Activated naive CD4-positive, alpha-beta T cell treated with Interleukin-2 at 50 U/mL for 16 hours (primary cell): Measurements from ENCODE around the gene VPS41.

Experiments used
- DNase-seq: peaks from one replicate; pipeline ENCODE4 v3.0.0-alpha.2; 2020

The VPS41 gene

GRCh38 chr7:38716397-38716796, 192.6 kb downstream of the VPS41 start:
- DNase-seq = no peak

DNA sequence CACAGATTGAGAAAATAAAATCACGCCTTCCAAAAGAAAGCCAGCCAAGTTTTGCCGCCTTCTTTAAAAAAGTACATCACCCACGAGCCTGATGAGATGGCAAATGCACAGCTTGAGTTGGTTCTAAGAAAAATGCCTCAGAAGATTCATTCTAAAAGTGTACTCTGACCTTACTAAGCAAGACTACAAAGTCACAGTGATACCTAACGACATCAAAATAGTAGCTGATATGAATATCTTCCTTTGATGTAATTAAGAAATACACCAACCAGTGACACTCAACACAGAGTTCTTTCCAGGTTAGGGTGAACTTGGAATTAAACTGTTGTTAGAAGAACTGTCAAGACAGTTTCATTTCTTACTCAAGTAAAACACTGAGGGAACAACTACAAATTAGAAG, 199.9 kb downstream of the VPS41 start:
- no peak for DNase-seq

- DNase-seq = no peak
Observed at GRCh38 chr7:38704751-38705150, 204.2 kb downstream of the VPS41 start.

GRCh38 chr7:38704041-38704547, 204.9 kb downstream of the VPS41 start:
- DNase-seq = no peak

- no peak for DNase-seq
Observed at GRCh38 chr7:38703093-38703492, 205.9 kb downstream of the VPS41 start.

GRCh38 chr7:38702002-38702535, 206.9 kb downstream of the VPS41 start:
- no peak for DNase-seq

- no peak for DNase-seq
Observed at GRCh38 chr7:38700116-38700515, 208.9 kb downstream of the VPS41 start.

- no peak for DNase-seq
Observed at GRCh38 chr7:38699471-38699870, 209.5 kb downstream of the VPS41 start.

DNA sequence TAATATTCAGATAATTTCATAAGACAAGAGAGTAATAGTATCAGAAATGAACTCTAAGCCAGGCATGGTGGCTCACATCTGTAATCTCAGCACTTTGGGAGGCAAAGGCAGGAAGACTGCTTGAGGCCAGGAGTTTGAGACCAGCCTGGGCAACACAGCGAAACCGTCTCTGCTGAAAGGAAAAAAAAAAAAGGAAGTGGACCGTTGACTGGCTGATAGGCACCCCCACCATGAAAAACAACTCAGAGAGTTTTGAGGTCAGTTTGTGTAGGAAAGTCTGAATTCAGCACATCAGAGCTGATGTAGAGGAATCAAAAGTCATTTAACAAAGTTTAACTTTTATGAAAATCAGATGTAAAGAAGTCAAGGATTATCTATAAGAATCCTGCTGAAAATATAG, 214.7 kb downstream of the VPS41 start:
- no peak for DNase-seq

- no peak for DNase-seq
Observed at GRCh38 chr7:38686888-38687287, 222.1 kb downstream of the VPS41 start.

GRCh38 chr7:38685851-38686250, 223.1 kb downstream of the VPS41 start:
- DNase-seq = no peak

DNA sequence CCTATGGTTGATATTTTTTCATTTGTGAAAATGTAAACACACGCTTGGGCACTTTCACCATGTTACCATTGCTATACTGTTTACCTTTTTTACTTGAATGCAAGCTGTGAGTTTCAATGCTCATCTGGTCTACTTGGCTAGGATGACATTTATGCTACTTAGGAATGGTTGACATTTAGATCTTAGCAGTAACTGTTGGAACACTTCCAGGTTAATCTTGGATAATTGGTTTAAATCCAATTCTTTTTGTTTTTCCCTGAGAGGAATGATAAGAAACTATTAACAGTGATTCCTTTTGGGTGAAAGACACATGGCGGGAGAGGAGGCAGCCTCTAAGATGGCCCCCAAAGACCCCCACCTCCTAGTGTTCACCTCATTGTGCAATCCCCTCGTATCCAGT, 226.4 kb downstream of the VPS41 start:
- no peak for DNase-seq

- DNase-seq = no peak
Observed at GRCh38 chr7:38681882-38682281, 227.1 kb downstream of the VPS41 start.

DNA sequence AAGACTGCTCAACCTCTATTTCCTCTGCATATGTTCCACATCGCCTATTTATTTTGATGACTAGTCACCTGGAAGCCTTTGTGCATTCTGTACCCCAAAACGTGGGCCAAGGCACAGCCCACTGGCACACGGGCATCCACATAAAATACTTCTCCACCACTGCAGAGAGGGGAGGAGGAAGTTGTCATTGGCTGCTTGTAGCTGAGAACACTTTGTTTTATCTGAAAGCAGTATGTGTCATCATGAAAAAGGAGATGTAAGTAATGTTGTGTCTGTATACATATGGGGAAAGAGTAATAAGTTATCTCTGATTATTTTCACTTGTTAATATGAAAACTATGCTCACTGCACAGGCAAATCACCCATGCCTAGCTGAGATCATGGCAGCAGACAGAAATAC, 229.6 kb downstream of the VPS41 start:
- DNase-seq = no peak

GRCh38 chr7:38678698-38679054, 230.3 kb downstream of the VPS41 start:
- no peak for DNase-seq

DNA sequence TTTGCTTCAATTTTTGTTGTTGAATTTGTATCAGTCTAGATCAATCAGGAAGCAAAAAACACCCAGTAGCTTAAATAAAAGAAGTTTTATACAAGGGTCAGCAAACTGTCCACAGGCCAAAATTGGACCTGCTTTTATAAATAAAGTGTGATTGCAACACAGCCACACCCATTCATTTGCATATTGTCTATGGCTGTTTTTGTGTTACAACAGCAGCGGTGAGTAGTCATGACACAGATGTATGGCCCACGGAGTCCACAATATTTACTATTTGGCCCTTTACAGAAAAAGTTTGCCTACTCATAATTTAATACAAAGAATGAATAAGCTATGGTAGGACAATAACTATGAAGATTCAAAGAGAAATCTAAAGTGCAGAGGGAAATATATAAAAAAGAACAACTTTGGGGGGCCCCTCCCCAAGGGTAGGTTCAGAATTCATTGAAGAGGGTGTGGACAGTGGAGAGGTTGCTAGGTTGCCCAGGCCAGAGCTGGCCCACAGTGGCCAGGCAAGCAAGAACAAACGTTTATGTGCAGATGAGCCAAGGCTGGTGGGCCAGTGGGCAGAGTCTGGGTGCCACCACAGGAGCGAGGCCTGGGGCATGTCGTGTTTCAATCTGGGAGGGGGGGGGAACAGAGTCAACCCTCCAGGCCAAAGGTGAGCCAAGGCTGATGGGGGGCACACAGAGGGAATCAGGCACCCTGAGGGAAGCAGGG, 230.9 kb downstream of the VPS41 start:
- no peak for DNase-seq

DNA sequence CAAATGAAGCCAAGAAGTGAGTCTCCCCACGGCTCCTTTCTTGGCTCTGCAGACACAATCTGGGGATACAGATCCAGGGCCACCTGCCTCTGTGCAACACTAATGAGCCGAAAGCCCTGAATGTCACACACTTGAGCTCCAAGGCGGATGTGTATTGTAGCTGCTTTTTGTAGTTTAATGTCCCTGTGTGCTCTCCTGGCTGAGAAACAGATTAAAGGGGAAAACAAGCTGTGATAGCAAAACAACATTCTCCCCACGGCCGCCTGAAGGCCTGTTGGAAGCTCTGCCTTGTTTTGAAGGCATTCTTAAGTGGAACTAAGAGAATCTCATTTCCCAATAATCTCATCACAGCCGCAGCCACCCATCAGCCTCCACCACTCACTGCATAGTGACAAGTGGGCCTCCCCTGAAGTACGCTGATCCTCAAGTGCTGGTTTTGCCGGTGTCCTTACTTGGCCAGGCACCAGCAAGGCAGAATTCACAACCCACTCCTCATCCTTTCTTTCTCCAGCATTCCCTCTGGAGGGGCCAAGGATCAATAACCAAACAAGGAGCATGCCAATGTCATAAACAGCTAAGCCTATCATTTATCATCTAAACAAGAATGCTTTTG, 233.4 kb downstream of the VPS41 start:
- DNase-seq = no peak

GRCh38 chr7:38674513-38674912, 234.5 kb downstream of the VPS41 start:
- no peak for DNase-seq

DNA sequence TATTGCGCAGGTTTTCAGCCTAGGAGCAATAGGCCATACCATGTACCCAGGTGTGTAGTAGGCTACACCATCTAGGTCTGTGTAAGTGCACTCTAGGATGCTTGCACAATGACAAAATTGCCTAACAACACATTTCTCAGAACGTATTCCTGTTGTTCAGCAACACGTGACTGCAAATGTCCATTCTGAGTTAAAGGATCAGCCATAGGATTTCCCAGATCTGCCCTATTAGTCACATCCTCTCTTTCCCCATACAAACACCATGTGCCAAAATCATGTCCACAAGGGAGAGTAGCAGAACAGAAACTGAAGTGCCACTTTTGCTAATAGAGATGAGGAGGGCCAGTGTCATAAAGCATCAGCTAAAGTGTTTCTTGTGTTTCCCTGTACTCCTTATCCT, 235.2 kb downstream of the VPS41 start:
- no peak for DNase-seq
